Testis (tissue), 2 donors: ENCODE measurements around the gene PRKG1.

Source experiments
- CTCF ChIP-seq, 3 experiments: fragments of 450-650 bp in 2 of 3; fragments of 200-600 bp in 1 of 3; sonication (generic) in 1 of 3; IDR thresholded peaks; one replicate each; pipeline ENCODE4 v1.5.1; 2016 to 2019; ENCODE audit warnings: antibody characterized with exemption in 3 of 3, mild to moderate bottlenecking in 2 of 3, moderate library complexity in 1 of 3
- POLR2A ChIP-seq: fragments of 450-650 bp; IDR thresholded peaks from one replicate; pipeline ENCODE4 v1.6.1; 2017; ENCODE audit warnings: antibody characterized with exemption, mild to moderate bottlenecking, moderate library complexity

DNA sequence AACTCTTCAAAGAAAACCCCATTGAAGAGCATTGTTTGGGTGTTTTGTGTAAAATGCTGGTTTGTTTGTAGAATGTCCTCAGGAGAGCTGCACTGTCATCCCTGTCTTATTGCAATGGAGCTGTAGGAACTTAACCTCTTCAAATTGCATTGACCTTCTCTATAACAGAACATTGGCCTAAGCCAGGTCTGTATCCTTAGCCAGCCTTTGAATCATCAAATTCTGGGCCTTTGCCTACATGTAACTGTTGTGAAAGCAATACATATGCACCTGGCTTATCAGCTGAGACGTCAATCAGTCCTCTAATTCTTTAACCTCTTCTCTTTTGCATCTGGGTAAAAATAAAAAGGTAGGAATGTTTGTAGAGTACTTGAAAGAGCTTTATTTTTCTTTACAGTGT lies 429.1 kb downstream of the PRKG1 start:
- no peak for TF ChIP-seq CTCF (IDR thresholded peaks at IDR 0.05)
- no peak for TF ChIP-seq POLR2A
